ENCODE data around the gene FXYD2. TPM values are rescaled to one million over a fixed set of nuclear protein-coding genes. Genes with fewer than 3 reads are reported as not detected.

Gene FXYD2
- total RNA-seq, 1 experiment from 2014 or later, result not detected

- Histone ChIP-seq H3K27ac (ENCODE audit: low read length) (no peak overlapping the region), H3K79me2 (ENCODE audit: low read length) (no peaks in the 10 kb centered on the region), H2AFZ (ENCODE audit: low read length) (no peak overlapping the region), H3K27me3 (ENCODE audit: low read length) (peaks cover 97% of the 10 kb centered on the region), H4K20me1 (ENCODE audit: low read length) (no peaks in the 10 kb centered on the region), H3F3A (ENCODE audit: low read length, unreplicated experiment) (no peaks in the 10 kb centered on the region), H3K9me2 (replicated peaks; ENCODE audit: low read length) (no peaks in the 10 kb centered on the region), H3K9ac (ENCODE audit: low read length) (no peak overlapping the region), H3K36me3 (ENCODE audit: low read depth, low read length) (no peaks in the 10 kb centered on the region), H3K4me3 (ENCODE audit: low read length) (no peak overlapping the region), H3K9me3 (ENCODE audit: low read length) (no peaks in the 10 kb centered on the region), H3K4me1 (ENCODE audit: insufficient read depth, low read length) (peaks cover 1% of the 10 kb centered on the region; the same call in 1 of the 2 replicates), H3K4me2 (ENCODE audit: low read length) (no peak overlapping the region)
- CTCF ChIA-PET, result no interaction called here
- TF ChIP-seq EZH2 (IDR thresholded peaks at IDR 0.05; ENCODE audit: low read length, unreplicated experiment) (no peak), EZH2phosphoT487 (IDR thresholded peaks at IDR 0.05; ENCODE audit: borderline replicate concordance, low read length) (no peak), CTCF (conservative IDR thresholded peaks at IDR 0.05; ENCODE audit: low read depth, low read length) (no peak)
- DNase-seq, result no peak
- POLR2A ChIA-PET (ENCODE audit: unreplicated experiment), result no interaction called here
- no peak for ATAC-seq
- BruUV-seq (replicated peaks), result no TSS peak
- intact Hi-C loops (cut with micrococcal nuclease), result no loop called here
Observed at GRCh38 chr11:117781627-117782026, 42.9 kb downstream of the FXYD2 start.

GRCh38 chr11:117780456-117780855, 44.1 kb downstream of the FXYD2 start:
- Histone ChIP-seq H3K27ac (ENCODE audit: low read length) (no peak overlapping the region), H3K79me2 (ENCODE audit: low read length) (no peaks in the 10 kb centered on the region), H3K9me2 (replicated peaks; ENCODE audit: low read length) (no peaks in the 10 kb centered on the region), H4K20me1 (ENCODE audit: low read length) (no peaks in the 10 kb centered on the region), H3K4me2 (ENCODE audit: low read length) (no peak overlapping the region), H3K4me1 (ENCODE audit: insufficient read depth, low read length) (no peaks in the 10 kb centered on the region), H3K9me3 (ENCODE audit: low read length) (no peaks in the 10 kb centered on the region), H3K27me3 (ENCODE audit: low read length) (peaks cover 99% of the 10 kb centered on the region), H3K9ac (ENCODE audit: low read length) (no peak overlapping the region), H2AFZ (ENCODE audit: low read length) (no peak overlapping the region), H3F3A (ENCODE audit: low read length, unreplicated experiment) (no peaks in the 10 kb centered on the region), H3K4me3 (ENCODE audit: low read length) (no peak overlapping the region), H3K36me3 (ENCODE audit: low read depth, low read length) (no peaks in the 10 kb centered on the region)
- no peak for ATAC-seq
- intact Hi-C loops (cut with micrococcal nuclease), result no loop called here
- BruUV-seq (replicated peaks), result no TSS peak
- CTCF ChIA-PET, result no interaction called here
- POLR2A ChIA-PET (ENCODE audit: unreplicated experiment), result no interaction called here
- no peak for TF ChIP-seq CTCF (conservative IDR thresholded peaks at IDR 0.05; ENCODE audit: low read depth, low read length)
- TF ChIP-seq EZH2phosphoT487 (IDR thresholded peaks at IDR 0.05; ENCODE audit: borderline replicate concordance, low read length), result no peak
- no peak for TF ChIP-seq EZH2 (IDR thresholded peaks at IDR 0.05; ENCODE audit: low read length, unreplicated experiment)
- no peak for DNase-seq

DNA sequence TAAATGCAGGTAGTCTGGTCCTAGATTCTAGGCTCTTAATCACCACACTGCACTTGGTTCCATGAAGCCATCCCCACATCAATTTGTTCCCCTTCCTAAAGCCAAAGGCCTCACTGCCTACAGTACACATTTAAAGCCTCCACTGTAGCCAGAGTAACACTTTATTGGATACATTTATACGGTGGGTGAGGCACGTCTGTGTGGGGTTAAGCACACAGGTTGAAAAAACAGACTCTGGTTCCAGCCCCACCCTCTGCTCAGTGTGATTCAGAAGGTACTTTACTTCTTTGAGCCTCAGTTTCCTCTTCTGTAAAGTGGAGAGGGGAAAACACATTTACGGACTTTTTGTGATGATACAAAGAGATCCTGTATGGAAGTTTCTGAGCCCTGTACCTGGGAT, 50.0 kb downstream of the FXYD2 start:
- DNase-seq, result no peak
- ChIA-PET POLR2A (ENCODE audit: unreplicated experiment) (no interaction called here), CTCF (no interaction called here)
- no peaks in the 10 kb centered on the region for H3K9me2 ChIP-seq (replicated peaks; ENCODE audit: low read length)
- no TSS peak for BruUV-seq (replicated peaks)
- no peak overlapping the region for H3K4me3 ChIP-seq (ENCODE audit: low read length)
- no peak overlapping the region for H3K27ac ChIP-seq (ENCODE audit: low read length)
- H3K9ac ChIP-seq (ENCODE audit: low read length), result no peak overlapping the region
- TF ChIP-seq CTCF (conservative IDR thresholded peaks at IDR 0.05; ENCODE audit: low read depth, low read length) (no peak), EZH2 (IDR thresholded peaks at IDR 0.05; ENCODE audit: low read length, unreplicated experiment) (no peak), EZH2phosphoT487 (IDR thresholded peaks at IDR 0.05; ENCODE audit: borderline replicate concordance, low read length) (no peak)
- H3F3A ChIP-seq (ENCODE audit: low read length, unreplicated experiment), result no peaks in the 10 kb centered on the region
- H3K27me3 ChIP-seq (ENCODE audit: low read length), result peaks cover 100% of the 10 kb centered on the region
- no peaks in the 10 kb centered on the region for H3K4me1 ChIP-seq (ENCODE audit: insufficient read depth, low read length)
- no peak overlapping the region for H2AFZ ChIP-seq (ENCODE audit: low read length)
- H3K4me2 ChIP-seq (ENCODE audit: low read length), result no peak overlapping the region
- intact Hi-C loops (cut with micrococcal nuclease), result no loop called here
- no peaks in the 10 kb centered on the region for H3K36me3 ChIP-seq (ENCODE audit: low read depth, low read length)
- no peaks in the 10 kb centered on the region for H4K20me1 ChIP-seq (ENCODE audit: low read length)
- no peaks in the 10 kb centered on the region for H3K9me3 ChIP-seq (ENCODE audit: low read length)
- H3K79me2 ChIP-seq (ENCODE audit: low read length), result no peaks in the 10 kb centered on the region
- no peak for ATAC-seq
